ENCODE data around the gene PIKFYVE. TPM values are rescaled to one million over a fixed set of nuclear protein-coding genes. Genes with fewer than 3 reads are reported as not detected.

The PIKFYVE gene
- total and polyA plus RNA-seq, 5 donors from 2014 or later = 5.2 to 43.5 (median 6.4) TPM

GRCh38 chr2:208326016-208326415, 60.0 kb downstream of the PIKFYVE start:
- Mint-ChIP-seq H3K4me1 (peaks cover 0 to 8% (median under 1%) of the 10 kb centered on the region in 4 donors), H3K4me3 (no peak overlapping the region), H3K9me3 (no peaks in the 10 kb centered on the region), H3K27me3 (no peaks in the 10 kb centered on the region), H3K36me3 (peaks cover 47% of the 10 kb centered on the region), H3K27ac (peak overlapping the region in 2 of 3 donors; percentile 10 to 38)
- H3K4me3 ChIP-seq (ENCODE audit: low read depth, low read length) = no peak overlapping the region
- H3K4me1 ChIP-seq (ENCODE audit: control insufficient read depth, insufficient read depth, low read length, poor library complexity, severe bottlenecking) = no peaks in the 10 kb centered on the region
- H3K36me3 ChIP-seq (ENCODE audit: control insufficient read depth, insufficient read depth, low read length) = peaks cover 80% of the 10 kb centered on the region
- no peaks in the 10 kb centered on the region for H3K27me3 ChIP-seq (ENCODE audit: control insufficient read depth, insufficient read depth, low read length)
- H3K27ac ChIP-seq (ENCODE audit: insufficient read depth, low read length, poor library complexity, severe bottlenecking) = no peak overlapping the region
- H3K9me3 ChIP-seq (ENCODE audit: control insufficient read depth in 2 of 2, low read length in 2 of 2) = no peaks in the 10 kb centered on the region
- DNase-seq (no peak), ATAC-seq (ENCODE audit: low read depth in 2 of 2) (no peak)

- H3K27me3 ChIP-seq (ENCODE audit: control insufficient read depth, insufficient read depth, low read length) = no peaks in the 10 kb centered on the region
- Mint-ChIP-seq H3K4me1 (peaks cover 0 to 8% (median under 1%) of the 10 kb centered on the region in 4 donors), H3K4me3 (no peak overlapping the region), H3K27ac (no peak overlapping the region), H3K27me3 (no peaks in the 10 kb centered on the region), H3K9me3 (no peaks in the 10 kb centered on the region), H3K36me3 (peaks cover 36% of the 10 kb centered on the region)
- H3K4me3 ChIP-seq (ENCODE audit: low read depth, low read length) = no peak overlapping the region
- no peaks in the 10 kb centered on the region for H3K9me3 ChIP-seq (ENCODE audit: control insufficient read depth in 2 of 2, low read length in 2 of 2)
- no peaks in the 10 kb centered on the region for H3K4me1 ChIP-seq (ENCODE audit: control insufficient read depth, insufficient read depth, low read length, poor library complexity, severe bottlenecking)
- peaks cover 85% of the 10 kb centered on the region for H3K36me3 ChIP-seq (ENCODE audit: control insufficient read depth, insufficient read depth, low read length)
- no peak for DNase-seq
- ATAC-seq (ENCODE audit: low read depth in 2 of 2) = no peak
- no peak overlapping the region for H3K27ac ChIP-seq (ENCODE audit: insufficient read depth, low read length, poor library complexity, severe bottlenecking)
Observed at GRCh38 chr2:208329485-208329884, 63.4 kb downstream of the PIKFYVE start.

GRCh38 chr2:208334230-208334629, 68.2 kb downstream of the PIKFYVE start:
- no peak overlapping the region for H3K4me3 ChIP-seq (ENCODE audit: low read depth, low read length)

GRCh38 chr2:208346756-208347155, 80.7 kb downstream of the PIKFYVE start:
- H3K27ac Mint-ChIP-seq = peak overlapping the region in 1 of 3 donors; percentile 62

More at GRCh38 chr2:208334230-208334629, 68.2 kb downstream of the PIKFYVE start:
- H3K4me3 Mint-ChIP-seq = peak overlapping the region in 1 of 4 donors; percentile 18
- H3K27me3 Mint-ChIP-seq = no peaks in the 10 kb centered on the region
- no peaks in the 10 kb centered on the region for H3K27me3 ChIP-seq (ENCODE audit: control insufficient read depth, insufficient read depth, low read length)
- H3K9me3 Mint-ChIP-seq = no peaks in the 10 kb centered on the region
- no peak for DNase-seq
- H3K4me1 Mint-ChIP-seq = peaks cover 0 to 4% (median under 1%) of the 10 kb centered on the region in 4 donors
- peaks cover 41% of the 10 kb centered on the region for H3K36me3 Mint-ChIP-seq
- no peak overlapping the region for H3K27ac ChIP-seq (ENCODE audit: insufficient read depth, low read length, poor library complexity, severe bottlenecking)
- no peaks in the 10 kb centered on the region for H3K9me3 ChIP-seq (ENCODE audit: control insufficient read depth in 2 of 2, low read length in 2 of 2)
- ATAC-seq (ENCODE audit: low read depth in 2 of 2) = no peak
- H3K36me3 ChIP-seq (ENCODE audit: control insufficient read depth, insufficient read depth, low read length) = peaks cover 81% of the 10 kb centered on the region
- H3K4me1 ChIP-seq (ENCODE audit: control insufficient read depth, insufficient read depth, low read length, poor library complexity, severe bottlenecking) = no peaks in the 10 kb centered on the region
- peak overlapping the region in 1 of 3 donors; percentile 88 for H3K27ac Mint-ChIP-seq

GRCh38 chr2:208350610-208351009, 84.6 kb downstream of the PIKFYVE start:
- ATAC-seq (ENCODE audit: low read depth in 2 of 2) = no peak
- no peaks in the 10 kb centered on the region for H3K27me3 Mint-ChIP-seq
- no peak overlapping the region for H3K4me3 Mint-ChIP-seq
- peak overlapping the region in 1 of 3 donors; percentile 76 for H3K27ac Mint-ChIP-seq
- H3K9me3 ChIP-seq (ENCODE audit: control insufficient read depth in 2 of 2, low read length in 2 of 2) = no peaks in the 10 kb centered on the region
- no peak overlapping the region for H3K27ac ChIP-seq (ENCODE audit: insufficient read depth, low read length, poor library complexity, severe bottlenecking)
- peaks cover 90% of the 10 kb centered on the region for H3K36me3 ChIP-seq (ENCODE audit: control insufficient read depth, insufficient read depth, low read length)
- H3K36me3 Mint-ChIP-seq = peaks cover 58% of the 10 kb centered on the region
- no peaks in the 10 kb centered on the region for H3K4me1 ChIP-seq (ENCODE audit: control insufficient read depth, insufficient read depth, low read length, poor library complexity, severe bottlenecking)
- DNase-seq = no peak
- peaks cover 0 to 5% (median 0%) of the 10 kb centered on the region in 4 donors for H3K4me1 Mint-ChIP-seq
- no peaks in the 10 kb centered on the region for H3K27me3 ChIP-seq (ENCODE audit: control insufficient read depth, insufficient read depth, low read length)
- no peak overlapping the region for H3K4me3 ChIP-seq (ENCODE audit: low read depth, low read length)
- H3K9me3 Mint-ChIP-seq = no peaks in the 10 kb centered on the region

More at GRCh38 chr2:208346756-208347155, 80.7 kb downstream of the PIKFYVE start:
- Histone ChIP-seq H3K4me3 (ENCODE audit: low read depth, low read length) (no peak overlapping the region), H3K4me1 (ENCODE audit: control insufficient read depth, insufficient read depth, low read length, poor library complexity, severe bottlenecking) (no peaks in the 10 kb centered on the region), H3K27ac (ENCODE audit: insufficient read depth, low read length, poor library complexity, severe bottlenecking) (no peak overlapping the region), H3K36me3 (ENCODE audit: control insufficient read depth, insufficient read depth, low read length) (peaks cover 85% of the 10 kb centered on the region), H3K27me3 (ENCODE audit: control insufficient read depth, insufficient read depth, low read length) (no peaks in the 10 kb centered on the region), H3K9me3 (ENCODE audit: control insufficient read depth in 2 of 2, low read length in 2 of 2) (no peaks in the 10 kb centered on the region)
- H3K4me3 Mint-ChIP-seq = no peak overlapping the region
- DNase-seq = no peak
- H3K27me3 Mint-ChIP-seq = no peaks in the 10 kb centered on the region
- H3K36me3 Mint-ChIP-seq = peaks cover 46% of the 10 kb centered on the region
- H3K4me1 Mint-ChIP-seq = peaks cover 0 to 2% (median 0%) of the 10 kb centered on the region in 4 donors
- no peaks in the 10 kb centered on the region for H3K9me3 Mint-ChIP-seq
- ATAC-seq (ENCODE audit: low read depth in 2 of 2) = no peak

- Mint-ChIP-seq H3K9me3 (no peaks in the 10 kb centered on the region), H3K4me3 (no peak overlapping the region), H3K27me3 (no peaks in the 10 kb centered on the region), H3K27ac (peak overlapping the region in 1 of 3 donors; percentile 37), H3K4me1 (peaks cover 5 to 10% (median 7%) of the 10 kb centered on the region in 4 donors), H3K36me3 (peaks cover 54% of the 10 kb centered on the region)
- ATAC-seq (ENCODE audit: low read depth in 2 of 2) (no peak), DNase-seq (no peak)
- no peaks in the 10 kb centered on the region for H3K27me3 ChIP-seq (ENCODE audit: control insufficient read depth, insufficient read depth, low read length)
- no peak overlapping the region for H3K27ac ChIP-seq (ENCODE audit: insufficient read depth, low read length, poor library complexity, severe bottlenecking)
- H3K9me3 ChIP-seq (ENCODE audit: control insufficient read depth in 2 of 2, low read length in 2 of 2) = no peaks in the 10 kb centered on the region
- peaks cover 76% of the 10 kb centered on the region for H3K36me3 ChIP-seq (ENCODE audit: control insufficient read depth, insufficient read depth, low read length)
- no peaks in the 10 kb centered on the region for H3K4me1 ChIP-seq (ENCODE audit: control insufficient read depth, insufficient read depth, low read length, poor library complexity, severe bottlenecking)
- H3K4me3 ChIP-seq (ENCODE audit: low read depth, low read length) = no peak overlapping the region
Observed at GRCh38 chr2:208352644-208353567, 86.9 kb downstream of the PIKFYVE start.

GRCh38 chr2:208354964-208355381, 88.9 kb downstream of the PIKFYVE start:
- no peaks in the 10 kb centered on the region for H3K27me3 Mint-ChIP-seq
- peaks cover 0 to 1% (median 0%) of the 10 kb centered on the region in 7 donors for H3K9me3 Mint-ChIP-seq
- H3K4me1 Mint-ChIP-seq = peaks cover 5 to 12% (median 8%) of the 10 kb centered on the region in 4 donors
- no peak for DNase-seq
- Histone ChIP-seq H3K4me1 (ENCODE audit: control insufficient read depth, insufficient read depth, low read length, poor library complexity, severe bottlenecking) (no peaks in the 10 kb centered on the region), H3K36me3 (ENCODE audit: control insufficient read depth, insufficient read depth, low read length) (peaks cover 59% of the 10 kb centered on the region), H3K27ac (ENCODE audit: insufficient read depth, low read length, poor library complexity, severe bottlenecking) (no peak overlapping the region), H3K4me3 (ENCODE audit: low read depth, low read length) (no peak overlapping the region), H3K9me3 (ENCODE audit: control insufficient read depth in 2 of 2, low read length in 2 of 2) (no peaks in the 10 kb centered on the region), H3K27me3 (ENCODE audit: control insufficient read depth, insufficient read depth, low read length) (no peaks in the 10 kb centered on the region)
- no peak for ATAC-seq (ENCODE audit: low read depth in 2 of 2)
- peaks cover 47% of the 10 kb centered on the region for H3K36me3 Mint-ChIP-seq
- no peak overlapping the region for H3K27ac Mint-ChIP-seq
- no peak overlapping the region for H3K4me3 Mint-ChIP-seq

Data from CD4-positive, CD25-positive, alpha-beta regulatory T cell (primary cell).